H1 (cell line): ENCODE measurements around the gene LAMC3. TPM values are rescaled to one million over a fixed set of nuclear protein-coding genes. Genes with fewer than 3 reads are reported as not detected.

Source experiments
- CHD1 ChIP-seq: IDR thresholded peaks from 2 replicates; pipeline ENCODE4 v1.6.1; 2012; ENCODE audit warnings: low read depth, low read length, improper control_type of control experiment
- EGR1 ChIP-seq: IDR thresholded peaks from 2 replicates; pipeline ENCODE4 v1.6.1; 2011; ENCODE audit warnings: low read depth, low read length, borderline replicate concordance
- KDM4A ChIP-seq: IDR thresholded peaks from one replicate; pipeline ENCODE4 v1.7.1; 2012; ENCODE audit warnings: low read depth, mild to moderate bottlenecking, moderate library complexity, low read length, inconsistent platforms; ENCODE audit not compliant: severe bottlenecking
- SP2 ChIP-seq: IDR thresholded peaks from 2 replicates; pipeline ENCODE4 v1.6.1; 2012; ENCODE audit warnings: mild to moderate bottlenecking, low read length, inconsistent platforms
- TBP ChIP-seq: IDR thresholded peaks from 2 replicates; pipeline ENCODE4 v1.6.1; 2011; ENCODE audit warnings: low read depth, low read length, improper control_type of control experiment
- polyA plus RNA-seq, 7 experiments: library from polyadenylated mRNA; depleted of rRNA in 3 of 7; stranded (reverse) in 5 of 7; unstranded in 2 of 7; fragments of >200 nt in 5 of 7; fragments of 200-250 nt in 2 of 7; gene quantifications; 1 replicate in 5 of 7; 2 replicates in 1 of 7; 4 replicates in 1 of 7; pipeline versions ENCODE4 v1.2.1 to v1.2.3, GENCODE V29; 2011 to 2013; ENCODE audit warnings: missing spikeins in 2 of 7, mixed read lengths in 2 of 7
- total RNA-seq: library from RNA; stranded (reverse); fragmentation: NEBNext Ultra II Directional; extraction: Animal tissue kit (Norgen Biotek cat#: 25700); gene quantifications from 2 replicates; pipeline ENCODE4 v1.2.1, GENCODE V29; 2021
- TF ChIP-seq, protein P1 (sequence below): IDR thresholded peaks from 2 replicates; pipeline ENCODE4 v1.6.1; 2012; ENCODE audit warnings: low read length, inconsistent platforms

Gene LAMC3
- total and polyA plus RNA-seq, 2 of the 8 experiments (the other 6 are each of a cell fraction or from before 2014, with no cell fraction given): 9.3 to 12.3 TPM

DNA sequence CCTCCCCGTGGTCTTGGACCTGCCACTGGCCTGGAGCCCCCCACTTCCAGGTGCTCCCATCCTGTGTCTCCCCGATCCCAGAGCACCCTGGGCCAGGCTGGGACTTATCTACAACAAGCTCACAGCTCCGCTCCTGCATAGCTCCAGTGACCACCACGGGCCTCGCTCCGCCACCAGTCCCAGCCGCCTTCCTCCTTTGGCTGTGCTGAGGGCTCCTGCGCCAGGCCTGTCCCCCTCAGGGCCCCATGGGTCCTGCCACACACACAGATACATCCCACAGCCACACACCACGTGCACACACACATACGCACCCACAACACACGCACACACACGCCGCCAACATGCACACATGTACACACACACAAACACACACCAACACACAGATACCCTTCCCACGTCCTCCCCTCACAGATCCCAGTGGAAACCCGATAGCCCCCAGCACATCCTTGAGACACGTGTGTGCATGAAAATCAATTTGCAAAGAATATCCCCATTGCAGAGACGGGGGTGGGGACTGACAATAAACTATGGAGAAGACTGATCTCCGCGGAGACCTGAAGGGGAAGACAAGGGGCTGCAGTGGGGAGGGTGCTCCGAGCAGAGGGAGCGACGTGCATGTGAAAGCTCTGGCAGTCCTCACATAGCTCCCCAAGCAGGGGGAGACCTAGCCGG is 18.5 kb upstream of the LAMC3 start (continued):
- TF ChIP-seq CHD1 (no peak), TBP (no peak), SP2 (no peak), EGR1 (no peak), KDM4A (no peak)
- TF ChIP-seq, protein P1, sequence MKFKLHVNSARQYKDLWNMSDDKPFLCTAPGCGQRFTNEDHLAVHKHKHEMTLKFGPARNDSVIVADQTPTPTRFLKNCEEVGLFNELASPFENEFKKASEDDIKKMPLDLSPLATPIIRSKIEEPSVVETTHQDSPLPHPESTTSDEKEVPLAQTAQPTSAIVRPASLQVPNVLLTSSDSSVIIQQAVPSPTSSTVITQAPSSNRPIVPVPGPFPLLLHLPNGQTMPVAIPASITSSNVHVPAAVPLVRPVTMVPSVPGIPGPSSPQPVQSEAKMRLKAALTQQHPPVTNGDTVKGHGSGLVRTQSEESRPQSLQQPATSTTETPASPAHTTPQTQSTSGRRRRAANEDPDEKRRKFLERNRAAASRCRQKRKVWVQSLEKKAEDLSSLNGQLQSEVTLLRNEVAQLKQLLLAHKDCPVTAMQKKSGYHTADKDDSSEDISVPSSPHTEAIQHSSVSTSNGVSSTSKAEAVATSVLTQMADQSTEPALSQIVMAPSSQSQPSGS: no peak
